Measurements from ENCODE around the gene FKBP15.
A peak's percentile ranks its signal among the peaks of the same experiment; 100 is the strongest.

DNA sequence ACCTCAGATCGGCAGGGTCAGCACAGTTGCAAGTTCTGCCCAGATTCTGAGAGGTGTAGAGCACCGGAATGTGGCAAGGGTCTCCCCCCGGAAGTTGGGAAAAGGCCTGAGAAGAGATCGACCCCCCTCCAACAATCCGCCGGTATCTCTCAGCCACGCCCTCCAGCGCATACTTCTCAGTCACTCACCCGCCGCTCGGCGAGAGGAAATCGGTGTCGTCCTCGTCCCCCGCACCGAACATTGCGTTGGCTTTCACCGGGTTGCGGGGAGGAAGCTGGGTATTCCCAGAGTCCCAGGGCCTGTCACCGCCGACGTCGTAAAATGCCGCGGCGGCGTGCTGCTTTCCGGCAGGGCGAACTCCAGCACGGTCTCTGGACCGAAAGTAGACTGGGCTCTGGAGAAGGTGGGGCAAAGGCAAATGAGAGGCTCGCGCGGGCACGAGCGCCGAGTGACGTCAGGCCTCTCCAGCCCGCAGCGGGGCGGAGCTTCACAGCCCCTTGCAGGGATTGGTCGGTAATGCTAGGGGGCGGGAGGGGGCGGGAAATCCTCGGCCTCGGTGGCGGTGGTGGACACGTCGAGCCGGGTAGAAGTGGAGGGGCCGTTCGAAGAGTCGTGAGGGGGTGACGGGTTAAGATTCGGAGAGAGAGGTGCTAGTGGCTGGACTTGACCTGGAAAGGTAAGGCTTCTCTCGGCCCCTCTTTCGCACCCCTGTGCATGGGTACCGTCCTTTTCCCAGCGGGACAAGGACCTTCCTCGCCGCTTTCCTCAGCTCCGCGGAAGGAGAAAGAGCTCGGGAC lies at the start of gene FKBP15, which contains the start of gene SLC31A1:
- TF ChIP-seq, protein P1, sequence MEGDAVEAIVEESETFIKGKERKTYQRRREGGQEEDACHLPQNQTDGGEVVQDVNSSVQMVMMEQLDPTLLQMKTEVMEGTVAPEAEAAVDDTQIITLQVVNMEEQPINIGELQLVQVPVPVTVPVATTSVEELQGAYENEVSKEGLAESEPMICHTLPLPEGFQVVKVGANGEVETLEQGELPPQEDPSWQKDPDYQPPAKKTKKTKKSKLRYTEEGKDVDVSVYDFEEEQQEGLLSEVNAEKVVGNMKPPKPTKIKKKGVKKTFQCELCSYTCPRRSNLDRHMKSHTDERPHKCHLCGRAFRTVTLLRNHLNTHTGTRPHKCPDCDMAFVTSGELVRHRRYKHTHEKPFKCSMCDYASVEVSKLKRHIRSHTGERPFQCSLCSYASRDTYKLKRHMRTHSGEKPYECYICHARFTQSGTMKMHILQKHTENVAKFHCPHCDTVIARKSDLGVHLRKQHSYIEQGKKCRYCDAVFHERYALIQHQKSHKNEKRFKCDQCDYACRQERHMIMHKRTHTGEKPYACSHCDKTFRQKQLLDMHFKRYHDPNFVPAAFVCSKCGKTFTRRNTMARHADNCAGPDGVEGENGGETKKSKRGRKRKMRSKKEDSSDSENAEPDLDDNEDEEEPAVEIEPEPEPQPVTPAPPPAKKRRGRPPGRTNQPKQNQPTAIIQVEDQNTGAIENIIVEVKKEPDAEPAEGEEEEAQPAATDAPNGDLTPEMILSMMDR (IDR thresholded peaks at IDR 0.05; ENCODE audit: poor library complexity, severe bottlenecking), result no peak
- TF ChIP-seq TAF1 (IDR thresholded peaks at IDR 0.05; ENCODE audit: low read depth) (peak; percentile 97), EP300 (conservative IDR thresholded peaks at IDR 0.05; ENCODE audit: poor library complexity, severe bottlenecking) (peak; percentile 41)
